ENCODE results near the gene MTHFD2L. TPM values are rescaled to one million over a fixed set of nuclear protein-coding genes. Genes with fewer than 3 reads are reported as not detected.

The MTHFD2L gene
- total RNA-seq, 2 experiments from 2014 or later, result 6.5 to 6.8 TPM

DNA sequence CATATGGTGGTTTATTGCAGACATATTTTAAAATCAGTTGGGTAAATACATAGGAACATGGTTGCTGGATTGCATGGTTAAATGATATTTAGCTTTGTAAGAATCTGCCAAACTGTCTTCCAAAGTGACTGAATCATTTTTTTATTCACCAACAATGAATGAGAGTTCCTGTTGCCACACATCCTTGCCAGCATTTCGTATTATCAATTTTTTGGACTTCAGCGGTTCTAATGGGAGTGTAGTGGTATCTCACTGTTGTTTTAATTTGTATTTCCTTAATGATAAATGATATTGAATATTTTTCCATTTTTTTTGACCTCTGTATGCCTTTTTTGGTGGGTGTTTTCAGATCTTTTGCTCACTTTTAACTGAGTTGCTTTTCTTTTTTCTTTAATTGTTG is 1.4 kb upstream of the MTHFD2L start:
- no peak for DNase-seq
- Mint-ChIP-seq H3K27me3 (peaks cover 29% of the 10 kb centered on the region), H3K27ac (no peak overlapping the region), H3K9me3 (ENCODE audit: low read depth) (no peaks in the 10 kb centered on the region), H3K4me1 (peaks cover 20% of the 10 kb centered on the region), H3K36me3 (peaks cover 7% of the 10 kb centered on the region), H3K4me3 (no peak overlapping the region)
- CTCF ChIA-PET, result no interaction called here
- ATAC-seq, result no peak

DNA sequence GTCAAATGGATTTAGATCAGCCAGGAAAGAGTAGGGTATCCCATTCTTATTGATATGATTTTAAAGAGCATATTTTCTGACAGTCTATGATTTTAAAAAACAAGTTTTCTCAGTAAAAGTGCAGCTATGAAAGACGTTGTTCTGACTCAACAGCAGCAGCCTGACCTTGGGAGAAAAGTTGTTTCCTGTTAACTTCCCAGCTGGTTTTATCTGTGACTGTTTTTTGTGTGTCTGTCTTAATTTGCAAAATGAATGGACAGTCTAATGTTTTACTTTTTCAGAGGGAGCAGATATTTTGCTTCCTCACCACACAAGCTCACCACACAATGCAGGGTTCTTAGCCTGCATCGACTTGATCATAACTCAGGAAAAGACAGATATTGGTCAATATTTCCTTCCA is 764 bp upstream of the MTHFD2L start:
- Mint-ChIP-seq H3K4me3 (peak overlapping the region; percentile 88), H3K36me3 (peaks cover 10% of the 10 kb centered on the region), H3K4me1 (peaks cover 20% of the 10 kb centered on the region), H3K27me3 (peaks cover 29% of the 10 kb centered on the region), H3K27ac (peak overlapping the region; percentile 39), H3K9me3 (ENCODE audit: low read depth) (no peaks in the 10 kb centered on the region)
- CTCF ChIA-PET, result interaction anchor here (0.8 kb wide), 1 partner anchor 22 kb away, joined by 4 read pairs; no protein-coding TSS in a partner anchor
- ATAC-seq, result no peak
- DNase-seq, result no peak

DNA sequence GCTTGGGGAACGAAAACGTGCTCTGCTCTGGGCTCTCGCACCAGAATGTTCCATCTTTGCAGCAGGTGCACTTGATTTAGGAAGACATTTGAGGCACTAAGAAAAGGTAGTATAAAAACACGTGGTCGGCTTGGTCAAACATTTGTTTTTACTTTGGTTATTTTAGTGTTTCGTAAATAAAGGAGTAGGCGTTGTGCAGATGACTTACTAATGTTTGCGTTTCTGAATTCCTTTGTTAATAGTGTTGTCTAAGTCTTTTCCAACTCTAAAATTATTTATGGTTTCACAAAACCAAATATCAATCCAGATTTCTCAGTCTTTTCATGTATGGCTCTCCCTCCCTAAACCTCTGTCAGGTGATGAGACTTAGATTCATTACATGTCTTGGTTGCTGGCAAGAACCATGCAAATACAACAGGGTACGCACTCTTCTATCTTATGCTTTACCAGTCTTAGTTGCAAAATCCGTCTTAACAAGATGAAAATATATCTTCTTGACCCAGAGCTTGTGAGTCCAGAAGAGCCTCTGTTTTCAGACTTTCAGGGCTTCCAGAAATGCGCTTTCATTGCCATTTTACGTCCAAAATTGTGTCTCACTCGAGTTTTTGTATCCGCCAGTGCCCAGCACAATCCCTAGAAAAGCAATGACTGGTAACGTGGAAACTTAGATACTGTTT is 686 bp downstream of the MTHFD2L start:
- Mint-ChIP-seq H3K4me3 (peak overlapping the region; percentile 88), H3K4me1 (peaks cover 20% of the 10 kb centered on the region), H3K27ac (peak overlapping the region; percentile 85), H3K36me3 (peaks cover 14% of the 10 kb centered on the region), H3K9me3 (ENCODE audit: low read depth) (no peaks in the 10 kb centered on the region), H3K27me3 (peaks cover 21% of the 10 kb centered on the region)
- DNase-seq (no peak), ATAC-seq (no peak)
- CTCF ChIA-PET, result no interaction called here

DNA sequence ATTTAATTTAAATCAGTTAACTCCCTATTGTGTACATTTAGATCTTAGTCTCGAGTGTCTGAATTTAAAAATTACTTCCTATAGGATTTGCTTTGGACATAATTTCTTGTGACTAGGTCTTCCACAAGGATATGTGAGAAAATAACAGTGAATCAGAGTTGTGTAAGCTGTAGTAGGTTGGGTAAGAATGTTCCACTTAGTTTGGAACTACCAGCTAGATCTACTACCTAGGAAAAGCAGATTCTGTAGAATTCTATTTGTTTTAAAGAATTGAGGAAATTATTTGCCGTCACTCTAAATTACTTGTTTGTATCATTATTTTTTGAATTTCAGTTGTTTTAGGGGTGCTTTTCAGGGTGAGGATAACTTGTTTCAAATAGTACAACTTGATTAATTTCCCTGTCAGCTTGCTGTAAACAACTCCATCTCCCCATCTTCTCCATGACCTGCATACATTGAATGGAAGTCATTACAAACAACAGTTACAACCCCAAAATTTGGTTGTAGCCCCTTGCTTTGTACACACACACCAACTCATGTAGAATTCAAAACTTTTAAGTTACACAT is 1.3 kb downstream of the MTHFD2L start:
- peak overlapping the region; percentile 88 for H3K4me3 Mint-ChIP-seq
- H3K36me3 Mint-ChIP-seq, result peaks cover 14% of the 10 kb centered on the region
- DNase-seq (no peak), ATAC-seq (no peak)
- peaks cover 17% of the 10 kb centered on the region for H3K27me3 Mint-ChIP-seq
- CTCF ChIA-PET, result no interaction called here
- H3K27ac Mint-ChIP-seq, result no peak overlapping the region
- H3K4me1 Mint-ChIP-seq, result peaks cover 20% of the 10 kb centered on the region
- H3K9me3 Mint-ChIP-seq (ENCODE audit: low read depth), result no peaks in the 10 kb centered on the region

GRCh38 chr4:74161666-74162450 is 3.9 kb downstream of the MTHFD2L start:
- Mint-ChIP-seq H3K27me3 (peaks cover 4% of the 10 kb centered on the region), H3K4me1 (peaks cover 20% of the 10 kb centered on the region), H3K9me3 (ENCODE audit: low read depth) (no peaks in the 10 kb centered on the region), H3K27ac (no peak overlapping the region), H3K4me3 (no peak overlapping the region), H3K36me3 (peaks cover 21% of the 10 kb centered on the region)
- no peak for DNase-seq
- ATAC-seq, result no peak
- CTCF ChIA-PET, result no interaction called here

DNA sequence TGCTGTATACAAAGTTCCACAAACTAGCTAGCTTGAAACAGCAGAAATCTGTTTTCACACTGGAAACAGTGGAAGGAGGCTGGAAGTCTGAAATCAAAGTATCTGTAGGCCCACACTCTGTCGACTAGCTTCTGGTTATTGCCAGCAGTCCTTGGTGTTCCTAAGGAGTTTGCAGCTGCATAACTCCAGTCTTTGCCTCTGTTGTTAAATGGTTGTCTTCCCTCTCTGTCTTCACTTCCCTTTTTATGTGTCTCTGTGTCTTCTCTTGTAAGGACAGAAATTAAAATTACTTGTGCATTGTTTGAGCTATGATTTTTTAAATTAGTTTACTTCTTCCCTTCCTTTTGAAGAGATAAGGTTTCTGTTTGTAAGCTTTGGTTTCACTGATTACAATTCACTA is 8.2 kb downstream of the MTHFD2L start:
- DNase-seq (no peak), ATAC-seq (no peak)
- CTCF ChIA-PET, result interaction anchor here (1.7 kb wide), 1 partner anchor 9 kb away, joined by 7 read pairs; no protein-coding TSS in a partner anchor
- peaks cover 21% of the 10 kb centered on the region for H3K36me3 Mint-ChIP-seq
- H3K9me3 Mint-ChIP-seq (ENCODE audit: low read depth), result no peaks in the 10 kb centered on the region
- H3K4me1 Mint-ChIP-seq, result peaks cover 5% of the 10 kb centered on the region
- no peak overlapping the region for H3K4me3 Mint-ChIP-seq
- no peaks in the 10 kb centered on the region for H3K27me3 Mint-ChIP-seq
- H3K27ac Mint-ChIP-seq, result no peak overlapping the region

GRCh38 chr4:74166818-74167217 is 8.9 kb downstream of the MTHFD2L start:
- ATAC-seq, result no peak
- no peaks in the 10 kb centered on the region for H3K27me3 Mint-ChIP-seq
- H3K4me1 Mint-ChIP-seq, result peaks cover 5% of the 10 kb centered on the region
- H3K4me3 Mint-ChIP-seq, result no peak overlapping the region
- no peaks in the 10 kb centered on the region for H3K9me3 Mint-ChIP-seq (ENCODE audit: low read depth)
- DNase-seq, result no peak
- CTCF ChIA-PET, result interaction anchor here (1.7 kb wide), 1 partner anchor 9 kb away, joined by 7 read pairs; no protein-coding TSS in a partner anchor
- H3K27ac Mint-ChIP-seq, result no peak overlapping the region
- H3K36me3 Mint-ChIP-seq, result peaks cover 15% of the 10 kb centered on the region

DNA sequence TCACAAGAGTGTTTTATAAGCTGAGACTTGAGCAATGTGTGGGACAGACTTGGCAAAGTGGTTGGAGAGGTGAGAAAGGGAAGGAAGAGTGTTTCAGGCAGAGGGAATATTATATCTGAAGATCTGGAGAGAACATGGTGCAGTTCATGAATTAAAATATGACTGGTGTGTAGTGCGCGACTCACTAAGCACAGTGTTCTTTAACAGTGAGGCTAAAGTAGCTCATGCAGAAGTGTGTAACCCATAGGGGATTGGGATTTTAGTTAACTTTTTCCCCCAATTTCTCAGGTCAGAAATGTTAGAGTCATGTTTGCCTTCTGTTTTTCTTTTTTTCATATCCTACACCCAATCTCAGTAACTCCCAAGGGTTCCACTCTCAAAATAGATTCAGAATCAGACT is 9.7 kb downstream of the MTHFD2L start:
- H3K27ac Mint-ChIP-seq, result no peak overlapping the region
- peaks cover 5% of the 10 kb centered on the region for H3K4me1 Mint-ChIP-seq
- no peaks in the 10 kb centered on the region for H3K9me3 Mint-ChIP-seq (ENCODE audit: low read depth)
- DNase-seq (no peak), ATAC-seq (no peak)
- CTCF ChIA-PET, result interaction anchor here (1.7 kb wide), 1 partner anchor 8 kb away, joined by 7 read pairs; no protein-coding TSS in a partner anchor
- H3K36me3 Mint-ChIP-seq, result peaks cover 12% of the 10 kb centered on the region
- H3K27me3 Mint-ChIP-seq, result no peaks in the 10 kb centered on the region
- no peak overlapping the region for H3K4me3 Mint-ChIP-seq

DNA sequence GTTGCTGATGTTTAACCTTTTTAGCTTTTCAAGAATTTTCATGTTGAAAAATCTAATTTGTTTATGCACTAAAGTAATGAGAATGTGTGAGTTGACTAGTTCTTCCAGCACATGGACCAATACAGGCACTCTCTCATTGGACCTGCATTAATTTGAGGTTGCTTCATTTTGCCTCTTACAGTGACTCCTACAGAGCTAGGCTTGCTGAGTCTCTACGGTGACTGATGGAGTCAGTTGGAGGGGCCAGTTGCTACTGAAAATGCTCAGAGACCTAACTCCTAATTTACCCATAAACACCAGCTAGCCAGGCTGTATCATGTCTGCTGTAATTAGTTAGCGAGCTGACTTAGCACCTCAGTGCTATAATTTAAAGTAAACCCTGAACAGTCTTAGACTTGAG is 10.9 kb downstream of the MTHFD2L start:
- H3K27me3 Mint-ChIP-seq, result no peaks in the 10 kb centered on the region
- H3K9me3 Mint-ChIP-seq (ENCODE audit: low read depth), result no peaks in the 10 kb centered on the region
- ATAC-seq (no peak), DNase-seq (no peak)
- no peak overlapping the region for H3K4me3 Mint-ChIP-seq
- H3K27ac Mint-ChIP-seq, result no peak overlapping the region
- peaks cover 10% of the 10 kb centered on the region for H3K36me3 Mint-ChIP-seq
- H3K4me1 Mint-ChIP-seq, result peaks cover 5% of the 10 kb centered on the region
- CTCF ChIA-PET, result interaction anchor here (1.3 kb wide), 1 partner anchor 20 kb away, joined by 5 read pairs; no protein-coding TSS in a partner anchor

GRCh38 chr4:74173321-74173720 is 15.4 kb downstream of the MTHFD2L start:
- H3K27me3 Mint-ChIP-seq, result no peaks in the 10 kb centered on the region
- H3K4me1 Mint-ChIP-seq, result no peaks in the 10 kb centered on the region
- H3K9me3 Mint-ChIP-seq (ENCODE audit: low read depth), result no peaks in the 10 kb centered on the region
- ATAC-seq, result no peak
- CTCF ChIA-PET, result interaction anchor here (1.0 kb wide), 1 partner anchor 9 kb away, joined by 3 read pairs; no protein-coding TSS in a partner anchor
- DNase-seq, result no peak
- H3K27ac Mint-ChIP-seq, result no peak overlapping the region
- peaks cover 1% of the 10 kb centered on the region for H3K36me3 Mint-ChIP-seq
- H3K4me3 Mint-ChIP-seq, result no peak overlapping the region

- Mint-ChIP-seq H3K4me3 (no peak overlapping the region), H3K9me3 (ENCODE audit: low read depth) (no peaks in the 10 kb centered on the region), H3K27me3 (no peaks in the 10 kb centered on the region), H3K4me1 (no peaks in the 10 kb centered on the region), H3K27ac (no peak overlapping the region), H3K36me3 (peaks cover 1% of the 10 kb centered on the region)
- no peak for DNase-seq
- no peak for ATAC-seq
- CTCF ChIA-PET, result interaction anchor here (2.5 kb wide), 1 partner anchor 8 kb away, joined by 7 read pairs; no protein-coding TSS in a partner anchor
These were observed 16.5 kb downstream of the MTHFD2L start for GRCh38 chr4:74174421-74174820.

DNA sequence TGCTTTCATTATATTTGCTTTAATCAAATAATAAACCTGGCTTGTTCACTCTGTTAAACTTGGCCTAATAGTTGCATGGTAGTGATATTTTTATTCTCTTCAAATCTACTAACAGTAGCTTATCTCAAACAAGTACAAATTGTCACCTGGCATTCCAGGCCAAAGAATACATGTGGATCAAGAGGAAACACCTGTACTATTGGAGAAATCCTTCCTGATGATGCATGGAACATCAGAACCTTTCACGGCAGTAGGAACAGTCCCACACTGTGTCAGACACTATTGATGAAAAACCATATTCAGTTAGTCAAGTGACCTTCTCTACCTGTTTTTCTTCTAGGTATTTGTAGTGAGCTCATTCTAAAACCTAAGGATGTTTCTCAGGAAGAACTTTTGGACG is 17.0 kb downstream of the MTHFD2L start:
- Mint-ChIP-seq H3K36me3 (peaks cover 1% of the 10 kb centered on the region), H3K4me1 (no peaks in the 10 kb centered on the region), H3K4me3 (no peak overlapping the region), H3K27me3 (no peaks in the 10 kb centered on the region), H3K9me3 (ENCODE audit: low read depth) (no peaks in the 10 kb centered on the region), H3K27ac (no peak overlapping the region)
- CTCF ChIA-PET, result interaction anchor here (2.5 kb wide), 1 partner anchor 8 kb away, joined by 7 read pairs; no protein-coding TSS in a partner anchor
- ATAC-seq (no peak), DNase-seq (no peak)

GRCh38 chr4:74175379-74175778 is 17.5 kb downstream of the MTHFD2L start:
- Mint-ChIP-seq H3K27me3 (no peaks in the 10 kb centered on the region), H3K36me3 (peaks cover 1% of the 10 kb centered on the region), H3K4me3 (no peak overlapping the region), H3K27ac (no peak overlapping the region), H3K4me1 (no peaks in the 10 kb centered on the region), H3K9me3 (ENCODE audit: low read depth) (no peaks in the 10 kb centered on the region)
- CTCF ChIA-PET, result interaction anchor here (2.5 kb wide), 1 partner anchor 9 kb away, joined by 7 read pairs; no protein-coding TSS in a partner anchor
- no peak for ATAC-seq
- no peak for DNase-seq
